ENCODE data around the gene RCBTB2. TPM values are rescaled to one million over a fixed set of nuclear protein-coding genes. Genes with fewer than 3 reads are reported as not detected.

Gene RCBTB2
- total RNA-seq, 1 donor: 7.0 TPM

GRCh38 chr13:48511621-48512230 is 21.2 kb downstream of the RCBTB2 start:
- no peak overlapping the region for H3K4me3 ChIP-seq (ENCODE audit: low read depth, low read length)
- no peak for DNase-seq (ENCODE audit: low read depth)
- no peak for TF ChIP-seq CTCF (IDR thresholded peaks at IDR 0.05; ENCODE audit: insufficient read depth, low read length)

- H3K4me3 ChIP-seq (ENCODE audit: low read depth, low read length): no peak overlapping the region
- no peak for DNase-seq (ENCODE audit: low read depth)
- no peak for TF ChIP-seq CTCF (IDR thresholded peaks at IDR 0.05; ENCODE audit: insufficient read depth, low read length)
Observed at GRCh38 chr13:48510698-48511097, 22.2 kb downstream of the RCBTB2 start.

- no peak for TF ChIP-seq CTCF (IDR thresholded peaks at IDR 0.05; ENCODE audit: insufficient read depth, low read length)
- no peak overlapping the region for H3K4me3 ChIP-seq (ENCODE audit: low read depth, low read length)
- DNase-seq (ENCODE audit: low read depth): no peak
Observed at GRCh38 chr13:48508011-48508410, 24.9 kb downstream of the RCBTB2 start.

- TF ChIP-seq CTCF (IDR thresholded peaks at IDR 0.05; ENCODE audit: insufficient read depth, low read length): no peak
- DNase-seq (ENCODE audit: low read depth): no peak
- H3K4me3 ChIP-seq (ENCODE audit: low read depth, low read length): no peak overlapping the region
Observed at GRCh38 chr13:48507021-48507420, 25.9 kb downstream of the RCBTB2 start.

DNA sequence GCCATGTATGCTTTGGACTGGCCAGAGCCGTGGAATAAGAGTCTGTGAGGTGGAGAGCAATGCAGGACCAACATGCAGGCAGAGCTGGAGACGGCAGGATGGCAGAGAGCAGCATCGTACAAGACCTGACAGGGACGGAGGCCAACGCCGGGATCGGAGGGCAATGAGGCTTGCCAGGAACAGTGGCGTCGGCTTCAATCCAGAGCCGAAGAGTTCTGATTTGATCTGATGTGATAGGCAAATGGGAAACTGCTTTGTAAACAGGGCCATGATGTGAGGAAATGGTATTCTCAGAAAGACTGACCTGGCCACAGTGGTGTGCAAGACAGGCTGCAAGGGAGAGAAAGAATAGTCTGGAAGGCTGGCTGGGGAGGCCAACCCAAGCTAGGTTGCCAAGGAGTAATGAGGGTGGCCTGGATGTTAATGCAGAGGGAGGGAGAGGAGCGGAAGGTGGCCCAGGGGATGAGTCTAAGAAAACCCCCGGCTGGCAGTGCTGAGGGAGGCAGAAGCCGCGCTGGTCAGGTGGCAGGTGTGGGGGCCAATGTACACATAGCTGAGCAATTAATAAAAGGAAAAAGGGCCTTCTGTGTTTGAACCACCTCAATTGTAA is 26.7 kb downstream of the RCBTB2 start:
- DNase-seq (ENCODE audit: low read depth): no peak
- H3K4me3 ChIP-seq (ENCODE audit: low read depth, low read length): no peak overlapping the region
- TF ChIP-seq CTCF (IDR thresholded peaks at IDR 0.05; ENCODE audit: insufficient read depth, low read length): no peak

- DNase-seq (ENCODE audit: low read depth): no peak
- no peak overlapping the region for H3K4me3 ChIP-seq (ENCODE audit: low read depth, low read length)
- no peak for TF ChIP-seq CTCF (IDR thresholded peaks at IDR 0.05; ENCODE audit: insufficient read depth, low read length)
Observed at GRCh38 chr13:48505597-48506091, 27.2 kb downstream of the RCBTB2 start.
